ENCODE data around the gene HIPK1.

HIPK1 gene

DNA sequence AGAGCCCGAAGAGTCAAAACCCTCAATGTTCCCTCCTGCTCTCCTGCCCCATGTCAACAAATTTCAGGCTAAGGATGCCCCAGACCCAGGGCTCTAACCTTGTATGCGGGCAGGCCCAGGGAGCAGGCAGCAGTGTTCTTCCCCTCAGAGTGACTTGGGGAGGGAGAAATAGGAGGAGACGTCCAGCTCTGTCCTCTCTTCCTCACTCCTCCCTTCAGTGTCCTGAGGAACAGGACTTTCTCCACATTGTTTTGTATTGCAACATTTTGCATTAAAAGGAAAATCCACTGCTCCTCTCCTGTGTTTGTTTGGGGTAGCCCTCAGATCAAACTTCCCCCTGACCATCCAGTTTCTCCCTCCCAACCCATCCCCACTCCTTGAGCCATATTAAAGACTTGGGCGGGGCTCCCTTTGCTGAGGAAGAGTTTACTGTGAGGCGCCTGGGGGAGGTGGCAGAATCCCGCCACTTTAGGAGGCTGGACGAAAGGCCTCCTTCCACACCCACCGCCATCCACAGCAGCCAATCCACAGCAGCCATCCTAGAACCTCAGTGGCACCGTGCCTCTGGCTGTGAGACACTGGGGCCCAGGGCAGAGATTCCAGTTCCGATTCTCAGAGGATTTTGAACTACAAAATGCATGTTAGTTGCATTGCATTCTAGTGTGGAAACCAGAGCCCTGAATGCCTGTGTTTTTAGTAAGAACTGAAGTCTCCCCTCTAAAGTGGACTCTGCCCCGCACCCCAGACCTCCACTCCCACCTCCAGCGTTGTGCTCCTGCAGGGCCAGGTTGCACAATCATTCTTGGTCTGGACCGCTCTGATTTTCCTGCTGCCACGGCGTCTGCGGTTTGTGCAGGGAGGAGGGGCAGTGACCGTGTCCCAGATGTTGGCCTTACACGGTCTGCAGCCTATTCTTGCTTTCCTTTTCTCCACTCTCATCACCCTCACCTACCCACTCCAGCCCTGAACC, 53.1 kb downstream of the HIPK1 start:
- peak overlapping the region; percentile 29 for H3K4me3 ChIP-seq (replicated peaks; ENCODE audit: low read depth, low read length)
- peak; percentile 43 for DNase-seq (ENCODE audit: extremely low read depth, low read depth)
- TF ChIP-seq, protein P1, sequence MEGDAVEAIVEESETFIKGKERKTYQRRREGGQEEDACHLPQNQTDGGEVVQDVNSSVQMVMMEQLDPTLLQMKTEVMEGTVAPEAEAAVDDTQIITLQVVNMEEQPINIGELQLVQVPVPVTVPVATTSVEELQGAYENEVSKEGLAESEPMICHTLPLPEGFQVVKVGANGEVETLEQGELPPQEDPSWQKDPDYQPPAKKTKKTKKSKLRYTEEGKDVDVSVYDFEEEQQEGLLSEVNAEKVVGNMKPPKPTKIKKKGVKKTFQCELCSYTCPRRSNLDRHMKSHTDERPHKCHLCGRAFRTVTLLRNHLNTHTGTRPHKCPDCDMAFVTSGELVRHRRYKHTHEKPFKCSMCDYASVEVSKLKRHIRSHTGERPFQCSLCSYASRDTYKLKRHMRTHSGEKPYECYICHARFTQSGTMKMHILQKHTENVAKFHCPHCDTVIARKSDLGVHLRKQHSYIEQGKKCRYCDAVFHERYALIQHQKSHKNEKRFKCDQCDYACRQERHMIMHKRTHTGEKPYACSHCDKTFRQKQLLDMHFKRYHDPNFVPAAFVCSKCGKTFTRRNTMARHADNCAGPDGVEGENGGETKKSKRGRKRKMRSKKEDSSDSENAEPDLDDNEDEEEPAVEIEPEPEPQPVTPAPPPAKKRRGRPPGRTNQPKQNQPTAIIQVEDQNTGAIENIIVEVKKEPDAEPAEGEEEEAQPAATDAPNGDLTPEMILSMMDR (IDR thresholded peaks at IDR 0.05; ENCODE audit: low read depth, low read length, missing control alignments) = no peak

DNA sequence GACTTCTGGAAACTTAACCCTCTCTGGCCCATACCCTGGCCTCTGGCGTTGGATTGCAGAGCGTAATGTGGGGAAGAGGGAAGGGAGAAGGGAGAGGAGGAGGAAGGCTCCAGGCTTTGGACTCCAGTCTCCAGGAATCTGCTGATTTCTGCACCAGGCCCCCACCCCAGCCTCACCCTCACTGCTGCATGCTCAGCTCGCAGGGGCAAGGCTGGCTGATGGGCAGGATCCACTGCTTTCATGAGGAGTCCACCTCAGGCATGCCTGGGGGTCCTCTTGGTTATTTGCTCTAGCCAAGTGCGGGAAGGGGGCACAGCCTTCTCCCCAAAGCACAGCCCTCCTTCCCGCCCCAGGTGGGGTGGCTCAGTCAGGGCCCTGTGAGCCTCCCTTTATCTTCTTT, 53.8 kb downstream of the HIPK1 start:
- no peak for DNase-seq (ENCODE audit: extremely low read depth, low read depth)
- peak overlapping the region; percentile 29 for H3K4me3 ChIP-seq (replicated peaks; ENCODE audit: low read depth, low read length)

DNA sequence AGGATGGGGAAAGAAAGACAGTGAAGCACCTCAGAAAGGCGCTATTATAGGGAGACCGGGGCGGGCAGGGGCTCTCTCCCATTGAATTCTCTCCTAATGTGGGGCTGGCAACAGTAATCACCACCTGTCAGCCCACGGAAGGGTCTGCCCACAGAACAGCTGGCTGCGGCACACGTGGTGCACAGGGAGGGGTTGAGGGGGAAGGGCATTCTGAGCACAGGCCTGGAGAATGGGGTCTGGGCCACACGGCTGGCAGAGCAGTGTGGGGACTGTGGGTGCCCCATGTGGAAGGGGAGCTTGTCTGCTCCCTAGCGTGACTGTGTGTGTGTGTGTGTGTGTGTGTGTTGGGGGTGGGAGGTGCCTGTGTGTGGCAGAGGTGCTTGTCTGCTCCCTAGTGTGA, 54.3 kb downstream of the HIPK1 start:
- no peak for DNase-seq (ENCODE audit: extremely low read depth, low read depth)
- TF ChIP-seq, protein P1 (IDR thresholded peaks at IDR 0.05; ENCODE audit: low read depth, low read length, missing control alignments) = no peak

More for the DNA sequence above, 53.8 kb downstream of the HIPK1 start:
- TF ChIP-seq, protein P1 (IDR thresholded peaks at IDR 0.05; ENCODE audit: low read depth, low read length, missing control alignments) = no peak

DNA sequence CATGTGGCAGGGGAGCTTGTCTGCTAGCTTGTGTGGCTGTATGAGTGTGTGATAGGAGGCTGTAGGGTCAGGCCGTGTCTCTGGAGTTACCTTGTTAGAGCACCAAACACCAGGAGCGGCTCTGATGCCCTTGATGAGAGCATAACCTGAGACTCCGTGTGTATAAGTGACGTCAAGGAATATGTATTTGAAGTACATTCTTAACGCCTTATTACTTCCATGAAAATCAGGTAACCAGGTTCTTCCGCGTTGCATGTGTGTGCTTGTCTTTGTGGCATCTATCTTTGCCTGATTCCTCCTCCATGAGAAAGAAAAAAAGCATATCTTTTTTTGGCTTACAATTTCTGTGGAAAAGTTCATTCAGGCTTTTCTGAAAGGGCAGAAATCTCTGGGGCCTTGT, 54.7 kb downstream of the HIPK1 start:
- TF ChIP-seq, protein P1 (IDR thresholded peaks at IDR 0.05; ENCODE audit: low read depth, low read length, missing control alignments) = no peak
- DNase-seq (ENCODE audit: extremely low read depth, low read depth) = no peak

More for the DNA sequence above, 54.3 kb downstream of the HIPK1 start:
- peak overlapping the region; percentile 29; the same call in 1 of the 2 replicates for H3K4me3 ChIP-seq (replicated peaks; ENCODE audit: low read depth, low read length)

DNA sequence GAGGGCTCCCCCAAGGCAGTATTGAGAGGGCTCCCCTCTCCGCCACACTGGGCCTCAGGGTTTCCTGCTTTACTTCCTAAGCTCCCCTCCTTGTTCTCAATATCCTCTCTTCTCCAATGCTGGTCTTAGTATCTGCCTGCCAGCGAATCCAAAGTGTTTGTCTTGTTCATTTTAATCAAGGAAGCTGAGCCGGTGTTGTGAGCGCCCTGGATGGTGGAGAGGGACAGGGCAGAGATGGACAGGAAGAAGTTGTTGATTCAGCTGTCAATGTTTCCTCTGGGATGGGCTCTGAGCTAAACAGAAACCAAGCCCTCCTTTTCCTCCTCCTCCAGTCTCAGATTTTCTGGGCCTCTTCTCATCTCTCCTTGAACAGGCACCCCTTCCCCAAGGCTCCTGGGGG, 55.6 kb downstream of the HIPK1 start:
- DNase-seq (ENCODE audit: extremely low read depth, low read depth) = no peak
- TF ChIP-seq, protein P1 (IDR thresholded peaks at IDR 0.05; ENCODE audit: low read depth, low read length, missing control alignments) = no peak
- no peak overlapping the region for H3K4me3 ChIP-seq (replicated peaks; ENCODE audit: low read depth, low read length)

More for the DNA sequence above, 54.7 kb downstream of the HIPK1 start:
- H3K4me3 ChIP-seq (replicated peaks; ENCODE audit: low read depth, low read length) = no peak overlapping the region

DNA sequence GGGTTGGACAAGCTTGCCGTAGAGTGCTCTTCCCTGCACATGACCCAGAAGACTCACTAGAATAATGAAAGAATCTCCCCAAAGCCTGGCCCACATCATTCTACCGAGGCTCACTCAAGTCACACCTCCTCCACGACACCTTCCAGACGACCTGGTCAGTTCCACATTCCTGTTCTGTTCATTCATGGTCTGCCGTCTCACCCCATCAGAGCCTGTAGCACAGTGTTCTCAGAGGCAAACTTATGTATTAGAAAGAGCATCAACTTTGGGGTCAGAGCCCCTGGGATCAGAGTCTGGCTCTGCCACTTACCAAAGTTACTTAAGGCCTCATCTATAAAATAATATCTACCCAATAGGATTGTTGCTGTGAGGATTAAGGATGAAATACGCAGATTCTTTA, 57.7 kb downstream of the HIPK1 start:
- no peak for DNase-seq (ENCODE audit: extremely low read depth, low read depth)
- no peak overlapping the region for H3K4me3 ChIP-seq (replicated peaks; ENCODE audit: low read depth, low read length)
- TF ChIP-seq, protein P1 (IDR thresholded peaks at IDR 0.05; ENCODE audit: low read depth, low read length, missing control alignments) = no peak
